Measurements from ENCODE around the gene TMOD1.
"Not testable (repeated sequence)": the region's sequence is repeated elsewhere in the genome, so short reads cannot be mapped to it uniquely, and the experiment has no call there.

Gene TMOD1

GRCh38 chr9:97601228-97601898 lies 99.9 kb downstream of the TMOD1 start:
- DNase-seq, result no peak

DNA sequence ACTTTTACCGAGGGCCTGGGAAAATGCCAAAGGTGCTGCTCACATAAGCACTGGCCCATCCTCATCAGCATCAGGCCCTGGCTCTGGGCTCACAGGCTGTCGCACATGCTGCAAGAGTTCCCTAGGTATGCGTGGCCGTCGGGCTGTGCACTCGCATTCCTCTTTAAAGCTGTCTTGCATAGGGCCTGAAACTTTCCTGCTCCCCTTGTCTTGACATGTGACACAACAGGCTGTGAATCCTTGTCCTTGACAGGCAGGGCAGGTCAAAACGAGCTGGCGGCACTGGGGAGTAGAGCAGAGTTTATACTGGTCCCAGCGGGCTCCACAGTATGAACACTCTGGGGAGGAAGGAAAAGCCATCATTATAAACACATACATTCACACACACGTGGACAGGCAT lies 101.0 kb downstream of the TMOD1 start:
- no peak for DNase-seq

- DNase-seq, result no peak
These were observed 103.6 kb downstream of the TMOD1 start for GRCh38 chr9:97604901-97605645.

DNA sequence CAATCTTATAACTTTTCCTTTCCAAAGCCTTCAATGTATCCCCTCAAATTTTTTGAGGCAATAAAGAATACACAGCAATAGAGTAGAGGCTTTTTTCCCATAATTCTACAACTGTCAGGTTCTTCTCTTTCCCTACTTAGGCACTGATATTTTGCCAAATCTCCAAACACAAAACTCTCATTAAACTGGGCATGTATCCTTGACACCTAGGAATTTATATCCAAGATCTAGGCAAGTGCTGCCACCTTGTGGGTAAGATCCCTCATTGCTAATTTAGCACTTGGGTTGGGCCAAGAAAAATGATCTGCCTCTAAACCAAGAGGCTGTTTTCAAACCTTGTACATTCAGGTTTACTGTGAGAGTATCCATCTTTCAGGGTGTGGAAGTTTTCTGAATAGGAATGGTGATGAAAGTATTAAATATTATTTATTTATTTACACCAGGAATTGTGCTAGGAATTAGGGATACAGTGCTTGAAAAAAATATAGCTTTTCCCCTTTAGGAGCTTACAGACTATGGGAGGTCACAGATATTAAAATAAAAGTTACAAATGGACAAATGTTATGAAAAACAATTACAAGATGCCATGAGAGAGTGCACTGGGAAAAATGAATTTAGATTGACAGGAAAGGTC lies 114.1 kb downstream of the TMOD1 start:
- peak; percentile 53 for DNase-seq

DNA sequence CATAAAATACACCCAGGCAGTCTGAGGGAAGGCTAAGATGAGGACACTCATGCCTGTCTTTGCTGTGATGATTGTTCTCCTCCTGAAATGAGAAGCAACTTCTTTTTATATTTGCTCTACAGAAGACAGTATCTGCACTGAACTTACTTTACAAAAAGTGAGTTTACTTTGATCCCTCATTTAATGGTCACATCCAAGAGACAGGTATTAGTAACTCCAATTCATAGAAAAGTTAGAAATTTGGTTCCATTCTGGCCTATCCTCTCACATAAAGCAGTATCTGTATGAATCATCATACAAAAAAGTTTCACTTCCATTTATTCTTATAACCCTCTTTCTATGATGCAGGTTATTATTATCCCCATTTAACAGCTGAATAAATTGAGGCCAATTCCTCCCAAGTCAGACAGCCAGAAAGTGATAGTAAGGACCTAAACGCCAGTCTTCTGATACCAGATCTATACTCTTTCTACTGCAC lies 116.5 kb downstream of the TMOD1 start:
- no peak for DNase-seq

GRCh38 chr9:97620063-97620462 lies 118.6 kb downstream of the TMOD1 start:
- not testable (repeated sequence) for DNase-seq

DNA sequence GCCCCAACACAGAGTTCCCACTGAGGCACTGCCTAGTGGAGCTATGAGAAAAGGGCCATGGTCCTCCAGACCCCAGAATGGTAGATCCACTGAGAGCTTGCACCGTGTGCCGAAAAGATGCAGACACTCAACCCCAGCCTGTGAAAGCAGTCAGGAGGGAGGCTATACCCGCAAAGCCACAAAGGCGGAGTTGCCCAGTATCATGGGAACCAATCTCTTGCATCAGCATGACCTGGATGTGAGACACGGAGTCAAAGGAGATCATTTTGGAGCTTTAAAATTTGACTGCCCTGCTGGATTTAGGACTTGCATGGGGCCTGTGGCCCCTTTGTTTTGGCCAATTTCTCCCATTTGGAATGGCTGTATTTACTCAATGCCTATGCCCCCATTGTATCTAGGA lies 121.0 kb downstream of the TMOD1 start:
- not testable (repeated sequence) for DNase-seq

- no peak for DNase-seq
These were observed 122.5 kb downstream of the TMOD1 start for GRCh38 chr9:97623946-97624345.

GRCh38 chr9:97625620-97626019 lies 124.2 kb downstream of the TMOD1 start:
- DNase-seq, result no peak

DNA sequence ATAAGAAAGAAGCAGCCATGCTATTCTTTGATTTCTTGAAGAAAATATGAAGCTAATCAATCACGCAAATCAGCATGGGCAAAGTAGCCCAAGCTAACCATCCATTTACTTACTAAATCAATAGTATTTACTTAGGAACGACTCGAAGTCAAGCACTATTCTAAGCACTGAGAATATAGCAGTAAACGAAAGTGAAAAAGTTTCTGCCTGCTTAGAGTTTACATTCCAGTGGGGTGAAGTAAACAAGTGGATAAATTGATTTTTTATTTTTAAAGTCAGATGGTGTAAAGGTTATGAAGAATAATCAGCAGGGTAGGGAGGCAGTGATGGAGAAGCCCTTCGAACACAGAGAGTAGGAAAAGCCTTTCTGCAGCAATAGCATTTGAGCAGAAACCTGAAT lies 126.2 kb downstream of the TMOD1 start:
- no peak for DNase-seq

DNA sequence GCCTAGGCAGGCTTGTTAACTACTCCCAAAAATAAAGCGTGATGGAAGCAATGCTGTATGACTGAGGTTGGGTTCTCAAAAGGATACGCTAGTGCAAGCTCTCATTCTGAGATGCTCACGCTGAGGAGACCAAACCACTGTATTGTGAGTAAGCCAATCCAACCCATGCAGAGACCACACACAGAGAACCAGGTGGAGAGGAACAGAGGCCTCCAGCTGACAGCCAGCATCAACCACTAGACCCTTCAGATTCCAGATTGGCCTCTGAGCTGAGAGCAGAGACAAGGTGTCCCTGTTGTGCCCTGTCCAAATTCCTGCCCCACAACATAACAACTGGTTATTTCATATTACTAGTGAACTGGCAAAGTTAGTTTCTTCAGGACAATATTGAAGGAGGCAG lies 127.2 kb downstream of the TMOD1 start:
- no peak for DNase-seq

GRCh38 chr9:97629156-97629555 lies 127.7 kb downstream of the TMOD1 start:
- DNase-seq, result no peak

GRCh38 chr9:97630591-97630990 lies 129.1 kb downstream of the TMOD1 start:
- no peak for DNase-seq

GRCh38 chr9:97632248-97632984 lies 130.9 kb downstream of the TMOD1 start:
- DNase-seq, result peak; percentile 12

- DNase-seq, result peak; percentile 96
These were observed 131.8 kb downstream of the TMOD1 start, which contains the start of the genes NCBP1 and TSTD2 for GRCh38 chr9:97632985-97633858. Gene NCBP1, plus strand, starts transcription at chr9:97633821. Its CDS starts 61 bp downstream, at chr9:97633882. Gene TSTD2, minus strand, starts transcription at chr9:97633368. Its CDS starts 5,806 bp downstream, at chr9:97627562.

GRCh38 chr9:97633859-97634490 lies 132.5 kb downstream of the TMOD1 start:
- no peak for DNase-seq

GRCh38 chr9:97635026-97635425 lies 133.6 kb downstream of the TMOD1 start:
- DNase-seq, result no peak

DNA sequence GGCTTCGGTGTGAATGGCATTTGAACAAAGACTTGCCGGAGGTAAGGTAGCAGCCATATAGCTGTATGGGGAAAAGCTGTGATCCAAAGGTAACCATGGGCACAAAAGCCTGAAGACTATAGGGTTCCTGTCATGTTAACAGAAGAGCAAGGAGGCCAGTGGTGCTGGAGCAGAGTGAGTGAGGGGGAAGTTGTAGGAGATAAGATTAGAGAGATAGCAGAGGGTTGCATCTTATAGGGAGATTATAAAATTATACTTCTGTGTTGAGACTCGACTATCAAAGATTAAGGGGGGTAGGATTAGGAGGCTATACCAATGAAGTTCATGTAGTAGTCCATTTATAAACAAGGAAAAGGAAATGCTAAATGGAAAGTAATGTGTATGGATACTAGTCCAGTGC lies 135.4 kb downstream of the TMOD1 start:
- no peak for DNase-seq

GRCh38 chr9:97638666-97639065 lies 137.2 kb downstream of the TMOD1 start:
- DNase-seq, result no peak

DNA sequence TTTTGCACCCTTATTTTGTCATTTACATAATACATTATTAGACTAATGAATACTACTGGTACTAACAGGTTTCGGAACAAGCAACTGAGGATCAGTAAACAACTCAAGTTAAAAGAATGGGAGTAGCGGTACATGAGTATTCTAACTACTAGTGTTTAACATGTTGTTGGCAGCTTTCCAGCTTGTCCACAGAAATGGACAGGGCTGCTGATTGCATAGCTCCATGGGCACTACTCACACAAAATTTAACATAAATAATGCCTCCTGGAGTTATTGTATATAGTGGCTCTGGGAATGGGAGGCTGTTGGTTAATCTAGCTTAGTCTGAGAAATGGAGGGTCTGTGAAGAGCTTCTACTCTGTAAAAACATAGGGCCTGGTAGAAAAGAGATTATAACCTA lies 138.9 kb downstream of the TMOD1 start:
- no peak for DNase-seq

DNA sequence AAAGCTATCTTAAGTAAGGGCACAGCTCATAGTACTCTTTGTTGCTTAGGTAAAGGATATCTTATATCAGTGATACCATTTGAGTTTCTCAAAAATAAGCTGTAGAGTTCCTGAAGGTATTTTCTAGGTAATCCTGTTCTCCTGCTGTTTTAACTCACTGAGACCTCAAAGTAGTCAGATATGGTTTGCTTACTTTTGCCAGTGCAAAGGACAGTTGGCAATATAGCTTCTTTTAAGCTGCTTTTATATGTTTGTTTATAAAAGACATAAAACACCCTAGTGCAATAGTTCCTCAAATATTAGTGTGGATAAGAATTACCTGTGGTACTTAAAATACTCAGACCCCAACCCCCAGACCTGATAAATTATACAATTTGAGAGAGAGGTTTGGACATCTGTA lies 144.3 kb downstream of the TMOD1 start:
- no peak for DNase-seq

DNA sequence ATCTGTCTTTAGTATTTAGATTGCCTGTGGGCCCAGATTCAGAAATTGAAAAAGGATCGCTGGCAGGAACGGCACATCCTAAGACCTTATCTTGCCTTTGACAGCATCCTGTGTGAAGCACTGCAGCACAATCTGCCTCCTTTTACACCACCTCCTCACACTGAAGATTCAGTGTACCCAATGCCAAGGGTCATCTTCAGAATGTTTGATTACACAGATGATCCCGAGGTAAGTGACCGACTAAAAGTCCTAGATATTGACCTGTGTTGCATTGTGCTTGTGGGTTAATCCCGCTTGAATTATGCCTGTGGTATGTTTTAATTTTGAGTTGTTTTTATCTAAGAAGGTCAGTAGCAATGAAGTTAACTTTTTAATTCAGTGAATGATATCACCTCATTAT lies 146.5 kb downstream of the TMOD1 start:
- no peak for DNase-seq
